NB4 (cell line): ENCODE data around the gene KDM4C.

Source experiments
- TF ChIP-seq, protein P1 (sequence below): IDR thresholded peaks from one replicate; pipeline ENCODE4 v1.5.1; 2012; ENCODE audit warnings: low read depth, low read length
- TF ChIP-seq, protein P2 (sequence below): IDR thresholded peaks from 2 replicates; pipeline ENCODE4 v1.6.1; 2011; ENCODE audit warnings: low read depth, low read length

DNA sequence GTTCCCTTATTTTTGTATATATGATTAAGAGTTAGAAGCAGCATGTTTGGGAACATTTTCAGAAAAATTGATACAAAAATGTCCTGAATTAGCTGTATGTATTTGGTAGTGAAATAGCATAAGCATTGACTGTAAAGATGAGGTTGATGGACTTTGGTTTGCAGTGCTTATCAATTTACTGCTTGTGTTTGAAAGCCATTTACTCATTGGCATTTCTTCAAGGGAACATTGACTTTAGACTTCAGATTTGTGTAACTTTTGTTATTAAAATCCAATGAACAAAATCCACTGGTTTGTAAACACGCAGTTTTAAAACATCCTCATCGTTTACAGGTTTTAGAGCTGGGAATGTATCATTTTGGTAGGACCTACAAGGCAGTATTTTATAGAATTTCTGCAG is 61.3 kb downstream of the KDM4C start:
- TF ChIP-seq, protein P1, sequence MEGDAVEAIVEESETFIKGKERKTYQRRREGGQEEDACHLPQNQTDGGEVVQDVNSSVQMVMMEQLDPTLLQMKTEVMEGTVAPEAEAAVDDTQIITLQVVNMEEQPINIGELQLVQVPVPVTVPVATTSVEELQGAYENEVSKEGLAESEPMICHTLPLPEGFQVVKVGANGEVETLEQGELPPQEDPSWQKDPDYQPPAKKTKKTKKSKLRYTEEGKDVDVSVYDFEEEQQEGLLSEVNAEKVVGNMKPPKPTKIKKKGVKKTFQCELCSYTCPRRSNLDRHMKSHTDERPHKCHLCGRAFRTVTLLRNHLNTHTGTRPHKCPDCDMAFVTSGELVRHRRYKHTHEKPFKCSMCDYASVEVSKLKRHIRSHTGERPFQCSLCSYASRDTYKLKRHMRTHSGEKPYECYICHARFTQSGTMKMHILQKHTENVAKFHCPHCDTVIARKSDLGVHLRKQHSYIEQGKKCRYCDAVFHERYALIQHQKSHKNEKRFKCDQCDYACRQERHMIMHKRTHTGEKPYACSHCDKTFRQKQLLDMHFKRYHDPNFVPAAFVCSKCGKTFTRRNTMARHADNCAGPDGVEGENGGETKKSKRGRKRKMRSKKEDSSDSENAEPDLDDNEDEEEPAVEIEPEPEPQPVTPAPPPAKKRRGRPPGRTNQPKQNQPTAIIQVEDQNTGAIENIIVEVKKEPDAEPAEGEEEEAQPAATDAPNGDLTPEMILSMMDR = no peak
- TF ChIP-seq, protein P2, sequence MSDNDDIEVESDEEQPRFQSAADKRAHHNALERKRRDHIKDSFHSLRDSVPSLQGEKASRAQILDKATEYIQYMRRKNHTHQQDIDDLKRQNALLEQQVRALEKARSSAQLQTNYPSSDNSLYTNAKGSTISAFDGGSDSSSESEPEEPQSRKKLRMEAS = no peak
